ENCODE measurements around the gene MMEL1.

GRCh38 chr1:2558861-2559260 is 74.0 kb downstream of the MMEL1 start:
- TF ChIP-seq FOXM1 (IDR thresholded peaks at IDR 0.05; ENCODE audit: low read depth), result no peak
- no peak for TF ChIP-seq CTCF (IDR thresholded peaks at IDR 0.05)
- no peak for TF ChIP-seq GABPA (IDR thresholded peaks at IDR 0.05; ENCODE audit: low read depth)
- no peak for TF ChIP-seq CHD2 (IDR thresholded peaks at IDR 0.05; ENCODE audit: low read length, partially characterized antibody)
- TF ChIP-seq USF2 (IDR thresholded peaks at IDR 0.05; ENCODE audit: borderline replicate concordance, low read depth, low read length), result no peak
- TF ChIP-seq RFX5 (IDR thresholded peaks at IDR 0.05; ENCODE audit: low read length), result no peak
- TF ChIP-seq MXI1 (IDR thresholded peaks at IDR 0.05; ENCODE audit: low read depth, low read length), result no peak
- no peak for TF ChIP-seq NFIC (IDR thresholded peaks at IDR 0.05; ENCODE audit: borderline replicate concordance)
- no peak for TF ChIP-seq POLR2AphosphoS5 (IDR thresholded peaks at IDR 0.05; ENCODE audit: low read depth, low read length)
- no peak for TF ChIP-seq FOXJ3 (CRISPR knock-in tag; IDR thresholded peaks at IDR 0.05)
- TF ChIP-seq TEAD4 (IDR thresholded peaks at IDR 0.05; ENCODE audit: borderline replicate concordance, insufficient read depth), result no peak
- no peak for TF ChIP-seq EP300 (IDR thresholded peaks at IDR 0.05; ENCODE audit: borderline replicate concordance in 1 of 2, low read depth in 1 of 2, low read length in 1 of 2)
- no peak for TF ChIP-seq FOSL2 (IDR thresholded peaks at IDR 0.05; ENCODE audit: borderline replicate concordance, low read depth)
- no peak for TF ChIP-seq REST (IDR thresholded peaks at IDR 0.05; ENCODE audit: low read depth, low read length)
